CD4-positive, alpha-beta T cell (primary cell): Measurements from ENCODE around the gene RIMS1. TPM values are rescaled to one million over a fixed set of nuclear protein-coding genes. Genes with fewer than 3 reads are reported as not detected.

ENCODE experiments used
- ATAC-seq: fragments of 200-7000 bp; cut with Tn5 transposase; one replicate; pipeline ENCODE4 v1.10.0; 2022; ENCODE audit warnings: mild to moderate bottlenecking; ENCODE audit not compliant: poor library complexity
- CTCF ChIA-PET: fragments of 350-600 bp; sonication (Branson Sonifier 250); formaldehyde crosslinking; loops from one replicate; lab custom pipeline; 2021; ENCODE audit warnings: antibody characterized with exemption, inconsistent platforms; lab: Charles Lee
- POLR2A ChIA-PET: fragments of 350-600 bp; sonication (Branson Sonifier 250); formaldehyde crosslinking; loops from one replicate; lab custom pipeline; 2021; ENCODE audit warnings: antibody characterized with exemption, inconsistent platforms; lab: Charles Lee
- DNase-seq, 14 experiments: peaks; one replicate each; pipeline ENCODE4 v3.0.0-alpha.2; 2013 to 2020; ENCODE audit warnings: mixed read lengths in 2 of 14
- H3K27ac ChIP-seq, 2 donors: one replicate each; pipeline versions ENCODE4 v1.5.1 to v1.7.0; 2013; ENCODE audit warnings: low read length in 2 of 2, low read depth in 1 of 2, mild to moderate bottlenecking in 1 of 2
- H3K27me3 ChIP-seq, 2 experiments: 1 replicate in 1 of 2; 2 replicates in 1 of 2; pipeline versions ENCODE4 v1.6.1 to v1.7.0; 2013; ENCODE audit warnings: low read length in 2 of 2, control low read depth in 1 of 2, mild to moderate bottlenecking in 1 of 2, moderate library complexity in 1 of 2; ENCODE audit not compliant: insufficient read depth in 2 of 2, control insufficient read depth in 1 of 2
- H3K36me3 ChIP-seq: one replicate; pipeline ENCODE4 v1.6.1; 2013; ENCODE audit warnings: low read length, control low read depth; ENCODE audit not compliant: insufficient read depth
- H3K4me1 ChIP-seq: one replicate; pipeline ENCODE4 v1.6.1; 2013; ENCODE audit warnings: low read length, control low read depth; ENCODE audit not compliant: insufficient read depth
- H3K4me3 ChIP-seq: one replicate; pipeline ENCODE4 v1.5.1; 2013; ENCODE audit warnings: mild to moderate bottlenecking, low read length, moderate library complexity
- H3K9me3 ChIP-seq, 2 experiments: 1 replicate in 1 of 2; 2 replicates in 1 of 2; pipeline versions ENCODE4 v1.6.1 to v1.7.0; 2013; ENCODE audit warnings: low read length in 2 of 2, mild to moderate bottlenecking in 2 of 2, control low read depth in 1 of 2, moderate library complexity in 1 of 2; ENCODE audit not compliant: control insufficient read depth in 1 of 2, insufficient read depth in 1 of 2
- H3K27ac Mint-ChIP-seq: one replicate; pipeline ENCODE4 v1.8.0; 2020; ENCODE audit warnings: mixed read lengths
- H3K27me3 Mint-ChIP-seq: one replicate; pipeline ENCODE4 v1.8.0; 2021; ENCODE audit warnings: mixed read lengths
- H3K36me3 Mint-ChIP-seq: one replicate; pipeline ENCODE4 v1.8.0; 2021; ENCODE audit warnings: low read depth, mixed read lengths
- H3K4me1 Mint-ChIP-seq: one replicate; pipeline ENCODE4 v1.8.0; 2021; ENCODE audit warnings: low read depth, mixed read lengths
- H3K4me3 Mint-ChIP-seq: one replicate; pipeline ENCODE4 v1.8.0; 2020; ENCODE audit warnings: mild to moderate bottlenecking, mixed read lengths
- H3K9me3 Mint-ChIP-seq: one replicate; pipeline ENCODE4 v1.8.0; 2020; ENCODE audit warnings: mixed read lengths
- CTCF ChIP-seq: fragments of 200-600 bp; IDR thresholded peaks from one replicate; pipeline ENCODE4 v1.8.0; 2022; ENCODE audit warnings: antibody characterized with exemption, mild to moderate bottlenecking
- intact Hi-C, 2 experiments: fragments of 100-400 bp; cut with DNase I in 1 of 2; cut with micrococcal nuclease in 1 of 2; formaldehyde crosslinking; loops; one replicate each; pipeline versions ENCODE4 v1.15.1 to v1.9.0; 2023 to 2025; cut with DNase I, micrococcal nuclease
- total RNA-seq, 174 experiments: library from RNA in 2 of 174; stranded (reverse) in 2 of 174; gene quantifications; one replicate each; pipeline ENCODE4 v1.2.3 and lab custom pipeline; 2021 to 2026

The RIMS1 gene
- total RNA-seq, 2 experiments from 2014 or later = not detected

DNA sequence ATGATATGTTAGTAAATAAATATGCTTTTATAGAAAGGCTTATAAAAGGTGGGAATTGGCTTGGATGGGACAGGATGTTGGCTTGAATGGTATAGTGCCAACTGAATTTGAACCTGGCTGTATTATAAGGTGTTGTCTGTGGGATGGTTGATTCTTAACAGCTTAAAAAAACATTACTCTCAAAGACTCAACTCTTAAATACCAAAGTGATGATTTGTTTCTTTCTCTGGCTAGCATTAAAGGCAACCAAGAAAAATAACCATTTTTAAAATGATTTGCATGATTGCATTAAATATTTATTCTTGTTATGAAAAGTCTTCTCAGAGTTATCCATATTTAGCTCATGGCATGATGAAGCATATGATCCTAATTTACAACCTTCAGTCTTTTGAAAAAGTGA lies 216.2 kb downstream of the RIMS1 start:
- ChIA-PET CTCF (no interaction called here), POLR2A (no interaction called here)
- Mint-ChIP-seq H3K36me3 (no peaks in the 10 kb centered on the region), H3K27me3 (no peaks in the 10 kb centered on the region), H3K27ac (no peak overlapping the region), H3K9me3 (no peaks in the 10 kb centered on the region), H3K4me3 (no peak overlapping the region), H3K4me1 (no peaks in the 10 kb centered on the region)
- Histone ChIP-seq H3K27me3 (no peaks in the 10 kb centered on the region), H3K4me1 (no peaks in the 10 kb centered on the region), H3K9me3 (peaks cover 0 to 3% of the 10 kb centered on the region in 2 experiments), H3K27ac (no peak overlapping the region), H3K4me3 (no peak overlapping the region), H3K36me3 (no peaks in the 10 kb centered on the region)
- DNase-seq (no peak), ATAC-seq (no peak)
- no peak for TF ChIP-seq CTCF
- intact Hi-C loops = no loop called here

DNA sequence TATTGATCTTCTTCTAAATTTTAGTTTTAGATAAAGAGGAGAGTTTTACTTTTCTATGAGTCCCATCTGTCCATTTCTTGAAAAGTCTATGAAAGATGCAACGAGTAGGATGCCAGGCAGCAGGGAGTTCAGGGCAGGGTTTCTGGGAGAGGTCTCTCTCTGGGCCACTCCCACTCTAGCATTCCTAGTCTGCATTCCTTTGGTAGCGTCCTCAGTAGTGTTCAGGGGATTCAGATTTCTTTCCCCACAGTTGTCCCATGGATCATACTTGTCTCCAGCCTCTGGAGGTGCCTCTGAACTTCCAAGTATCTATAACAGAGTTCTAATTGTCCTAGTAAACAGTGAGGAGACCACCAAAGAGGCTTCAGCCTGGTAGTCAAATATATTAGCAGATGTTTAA lies 225.3 kb downstream of the RIMS1 start:
- Histone ChIP-seq H3K4me1 (no peaks in the 10 kb centered on the region), H3K36me3 (no peaks in the 10 kb centered on the region), H3K27ac (no peak overlapping the region), H3K4me3 (no peak overlapping the region), H3K27me3 (no peaks in the 10 kb centered on the region), H3K9me3 (peaks cover 0 to 3% of the 10 kb centered on the region in 2 experiments)
- intact Hi-C loops = no loop called here
- H3K9me3 Mint-ChIP-seq = no peaks in the 10 kb centered on the region
- no peak for ATAC-seq
- POLR2A ChIA-PET = no interaction called here
- H3K27me3 Mint-ChIP-seq = no peaks in the 10 kb centered on the region
- CTCF ChIA-PET = no interaction called here
- H3K4me3 Mint-ChIP-seq = no peak overlapping the region
- TF ChIP-seq CTCF = no peak
- no peaks in the 10 kb centered on the region for H3K4me1 Mint-ChIP-seq
- H3K36me3 Mint-ChIP-seq = no peaks in the 10 kb centered on the region
- H3K27ac Mint-ChIP-seq = no peak overlapping the region
- DNase-seq = no peak

- intact Hi-C loops = no loop called here
- no peak for TF ChIP-seq CTCF
- H3K27me3 ChIP-seq = no peaks in the 10 kb centered on the region
- no peaks in the 10 kb centered on the region for H3K36me3 ChIP-seq
- no peaks in the 10 kb centered on the region for H3K9me3 Mint-ChIP-seq
- ATAC-seq = no peak
- H3K36me3 Mint-ChIP-seq = no peaks in the 10 kb centered on the region
- H3K4me1 ChIP-seq = no peaks in the 10 kb centered on the region
- H3K9me3 ChIP-seq = peaks cover 0 to 6% of the 10 kb centered on the region in 2 experiments
- ChIA-PET POLR2A (no interaction called here), CTCF (no interaction called here)
- H3K4me1 Mint-ChIP-seq = no peaks in the 10 kb centered on the region
- DNase-seq = no peak
- no peaks in the 10 kb centered on the region for H3K27me3 Mint-ChIP-seq
- no peak overlapping the region for H3K4me3 Mint-ChIP-seq
- H3K27ac ChIP-seq = no peak overlapping the region
- H3K27ac Mint-ChIP-seq = no peak overlapping the region
- no peak overlapping the region for H3K4me3 ChIP-seq
Measured at GRCh38 chr6:72130327-72130726, 244.0 kb downstream of the RIMS1 start.
